K562 (cell line): ENCODE measurements around the gene GLT8D2. TPM values are rescaled to one million over a fixed set of nuclear protein-coding genes. Genes with fewer than 3 reads are reported as not detected.

Experiments
- DIDO1 ChIP-seq: fragments of 450-650 bp; IDR thresholded peaks from 2 replicates; pipeline ENCODE4 v1.6.1; 2016; ENCODE audit warnings: low read depth, missing biosample characterization, missing genetic modification characterization
- E2F6 ChIP-seq, 2 experiments: IDR thresholded peaks; 2 replicates each; pipeline ENCODE4 v1.6.1; 2011; ENCODE audit warnings: borderline replicate concordance in 1 of 2, control low read depth in 1 of 2, low read depth in 1 of 2, low read length in 1 of 2, mild to moderate bottlenecking in 1 of 2, mixed read lengths in 1 of 2, moderate library complexity in 1 of 2; ENCODE audit not compliant: insufficient read depth in 1 of 2, insufficient read length in 1 of 2, poor library complexity in 1 of 2, severe bottlenecking in 1 of 2; ENCODE audit errors: extremely low read depth in 1 of 2
- JUN ChIP-seq, 2 experiments: sonication (generic) in 1 of 2; formaldehyde crosslinking in 1 of 2; IDR thresholded peaks; 2 replicates each; pipeline versions ENCODE4 v1.6.1 to v1.8.0; 2012 to 2022; ENCODE audit warnings: borderline replicate concordance in 2 of 2, mild to moderate bottlenecking in 2 of 2, improper control_type of control experiment in 1 of 2, low read depth in 1 of 2, low read length in 1 of 2, missing genetic modification reagents in 1 of 2
- KDM1A ChIP-seq, 2 experiments: fragments of 450-650 bp; IDR thresholded peaks; 2 replicates each; pipeline ENCODE4 v1.6.1; 2016; ENCODE audit warnings: mild to moderate bottlenecking in 2 of 2
- MXI1 ChIP-seq: IDR thresholded peaks from 2 replicates; pipeline ENCODE4 v1.6.1; 2011; ENCODE audit warnings: low read depth, mild to moderate bottlenecking, improper control_type of control experiment, low read length
- MYNN ChIP-seq, 2 experiments: sonication (generic); formaldehyde crosslinking in 1 of 2; IDR thresholded peaks; 2 replicates each; pipeline versions ENCODE4 v1.5.0 to v1.6.1; 2016 to 2020; ENCODE audit warnings: antibody characterized with exemption in 1 of 2, missing genetic modification reagents in 1 of 2
- NRF1 ChIP-seq, 2 experiments: fragments of 450-650 bp; IDR thresholded peaks in 1 of 2; conservative IDR thresholded peaks in 1 of 2; 2 replicates each; pipeline ENCODE4 v1.6.1; 2014; ENCODE audit warnings: mild to moderate bottlenecking in 2 of 2
- PHF20 ChIP-seq: fragments of 450-650 bp; IDR thresholded peaks from 2 replicates; pipeline ENCODE4 v1.6.1; 2018; ENCODE audit not compliant: partially characterized antibody
- SIN3B ChIP-seq: fragments of 450-650 bp; IDR thresholded peaks from 2 replicates; pipeline ENCODE4 v1.6.1; 2017; ENCODE audit warnings: low read depth, mild to moderate bottlenecking, moderate library complexity
- SPI1 ChIP-seq: IDR thresholded peaks from 2 replicates; pipeline ENCODE4 v1.6.1; 2011; ENCODE audit warnings: low read depth, low read length, control low read depth, borderline replicate concordance
- TFAP4 ChIP-seq: sonication (generic); formaldehyde crosslinking; IDR thresholded peaks from 2 replicates; pipeline ENCODE4 v1.8.0; 2022; ENCODE audit warnings: missing genetic modification reagents, mild to moderate bottlenecking, moderate library complexity, borderline replicate concordance
- TGIF2 ChIP-seq: sonication (generic); formaldehyde crosslinking; IDR thresholded peaks from 2 replicates; pipeline ENCODE4 v1.8.1; 2022; ENCODE audit warnings: mild to moderate bottlenecking, missing genetic modification reagents, moderate library complexity
- UBTF ChIP-seq, 2 experiments: IDR thresholded peaks; 2 replicates each; pipeline ENCODE4 v1.6.1; 2012; ENCODE audit warnings: improper control_type of control experiment in 2 of 2, low read depth in 2 of 2, low read length in 2 of 2, borderline replicate concordance in 1 of 2
- ZBTB12 ChIP-seq: fragments of 250-450 bp; sonication (Bioruptor Pico); IDR thresholded peaks from 2 replicates; pipeline ENCODE4 v1.4.0; 2020
- ZNF639 ChIP-seq, 2 experiments: fragments of 200-800 bp in 1 of 2; sonication (Bioruptor generic) in 1 of 2; sonication (generic) in 1 of 2; formaldehyde crosslinking in 1 of 2; IDR thresholded peaks in 1 of 2; conservative IDR thresholded peaks in 1 of 2; 2 replicates each; pipeline versions ENCODE4 v1.5.0 to v1.6.1; 2016 to 2020; ENCODE audit warnings: missing compliant biosample characterization in 1 of 2, missing genetic modification characterization in 1 of 2, missing genetic modification reagents in 1 of 2
- polyA plus RNA-seq, 8 experiments: library from polyadenylated mRNA; depleted of rRNA in 4 of 8; stranded (reverse) in 5 of 8; unstranded in 3 of 8; fragments of >200 nt; fragmentation: Nextera tagmentation in 2 of 8; fragmentation: Illumina TruSeq in 1 of 8; extraction: Ambion mirVana in 2 of 8; extraction: Trizol in 1 of 8; gene quantifications; 2 replicates each; pipeline versions ENCODE4 v1.2.1 to v1.2.3, GENCODE V29; 2011 to 2014; ENCODE audit warnings: inconsistent platforms in 1 of 8, missing spikeins in 1 of 8
- total RNA-seq, 7 experiments: library from RNA; depleted of rRNA in 6 of 7; stranded (reverse); fragments of >200 nt in 6 of 7; fragmentation: Illumina TruSeq in 2 of 7; extraction: Trizol in 2 of 7; gene quantifications; 2 replicates each; pipeline versions ENCODE4 v1.2.1 to v1.2.3, GENCODE V29; 2011 to 2021; ENCODE audit warnings: low replicate concordance in 1 of 7

Gene GLT8D2
- total and polyA plus RNA-seq, 9 of the 15 experiments (the other 6 are each of a cell fraction or from before 2014, with no cell fraction given): 0.18 to 0.27 (median 0.18) TPM; not detected in 6

- TF ChIP-seq UBTF (IDR thresholded peaks at IDR 0.05; ENCODE audit: borderline replicate concordance in 1 of 2, low read depth in 2 of 2, low read length in 2 of 2) (peak in 1 of 2 experiments; percentile 56; a peak in 2 of 4 replicates), JUN (IDR thresholded peaks at IDR 0.05; ENCODE audit: borderline replicate concordance, low read depth, low read length) (peak; percentile 64; the same call in 1 of the 2 replicates), JUN (CRISPR knock-in tag; IDR thresholded peaks at IDR 0.05; ENCODE audit: borderline replicate concordance) (no peak), MXI1 (peak; percentile 80), E2F6 (IDR thresholded peaks at IDR 0.05; ENCODE audit: borderline replicate concordance in 1 of 2, extremely low read depth in 1 of 2, insufficient read depth in 1 of 2, insufficient read length in 1 of 2, low read depth in 1 of 2, low read length in 1 of 2, poor library complexity in 1 of 2, severe bottlenecking in 1 of 2) (peak; percentile 26 to 79), ZNF639 (CRISPR knock-in tag; conservative IDR thresholded peaks at IDR 0.05 in 1 of 2, IDR thresholded peaks at IDR 0.05 in 1 of 2) (peak in 1 of 2 experiments; percentile 87; a peak in 2 of 4 replicates), ZBTB12 (no peak), SIN3B (peak; percentile 85), PHF20 (peak; percentile 92), KDM1A (IDR thresholded peaks at IDR 0.05) (peak in 1 of 2 experiments; percentile 48; a peak in 1 of 4 replicates), DIDO1 (peak; percentile 88; the same call in 1 of the 2 replicates), NRF1 (conservative IDR thresholded peaks at IDR 0.05 in 1 of 2, IDR thresholded peaks at IDR 0.05 in 1 of 2) (peak in 1 of 2 experiments; percentile 29; a peak in 1 of 4 replicates), MYNN (IDR thresholded peaks at IDR 0.05) (peak; percentile 37; the same call in 1 of the 2 replicates), MYNN (CRISPR knock-in tag; IDR thresholded peaks at IDR 0.05) (no peak), TGIF2 (CRISPR knock-in tag) (peak; percentile 99), TFAP4 (CRISPR knock-in tag) (peak; percentile 100), SPI1 (no peak)
Observed at GRCh38 chr12:104064031-104064841, 14.2 kb upstream of the GLT8D2 start, which contains the start of gene HCFC2 (continued).
